Breast epithelium (tissue), 4 donors: ENCODE results near the gene ZNF345. TPM values are rescaled to one million over a fixed set of nuclear protein-coding genes. Genes with fewer than 3 reads are reported as not detected.

Source experiments
- DNase-seq, 2 donors: peaks; one replicate each; pipeline ENCODE4 v3.0.0-alpha.2; 2019; ENCODE audit warnings: low spot score in 2 of 2
- H3K27ac ChIP-seq, 2 donors: fragments of 200-600 bp; sonication (generic) in 1 of 2; one replicate each; pipeline ENCODE4 v1.5.1; 2016 to 2019; ENCODE audit warnings: mild to moderate bottlenecking in 1 of 2
- H3K27me3 ChIP-seq, 2 donors: fragments of 200-600 bp; sonication (generic) in 1 of 2; one replicate each; pipeline versions ENCODE4 v1.5.1 to v1.6.0; 2017 to 2019; ENCODE audit warnings: control low read depth in 1 of 2, mild to moderate bottlenecking in 1 of 2
- H3K36me3 ChIP-seq: fragments of 200-600 bp; one replicate; pipeline ENCODE4 v1.5.1; 2019
- H3K4me1 ChIP-seq, 2 donors: fragments of 200-600 bp; sonication (generic); one replicate each; pipeline ENCODE4 v1.5.1; 2016 to 2019; ENCODE audit warnings: control low read depth in 1 of 2
- H3K4me3 ChIP-seq, 3 donors: fragments of 200-600 bp; sonication (generic); 1 replicate in 2 of 3; 2 replicates in 1 of 3; pipeline ENCODE4 v1.5.1; 2016 to 2019; ENCODE audit warnings: mild to moderate bottlenecking in 3 of 3, moderate library complexity in 2 of 3
- H3K9me3 ChIP-seq, 2 donors: fragments of 200-600 bp; sonication (generic) in 1 of 2; one replicate each; pipeline ENCODE4 v1.5.1; 2016 to 2019; ENCODE audit warnings: control low read depth in 1 of 2
- CTCF ChIP-seq, 3 donors: fragments of 450-650 bp; IDR thresholded peaks; one replicate each; pipeline ENCODE4 v1.5.1; 2016 to 2017; ENCODE audit warnings: antibody characterized with exemption in 3 of 3, mild to moderate bottlenecking in 3 of 3, moderate library complexity in 3 of 3
- POLR2A ChIP-seq: fragments of 450-650 bp; IDR thresholded peaks from one replicate; pipeline ENCODE4 v1.6.1; 2016; ENCODE audit warnings: antibody characterized with exemption, mild to moderate bottlenecking, moderate library complexity
- POLR2AphosphoS5 ChIP-seq, 3 donors: sonication (generic); formaldehyde crosslinking; IDR thresholded peaks; one replicate each; pipeline ENCODE4 v1.6.1; 2017; ENCODE audit warnings: antibody characterized with exemption in 3 of 3
- intact Hi-C: fragments of 100-400 bp; cut with DNase I; formaldehyde crosslinking; loops from one replicate; pipeline ENCODE4 v1.15.1; 2023; ENCODE audit warnings: low total_unique reads
- total RNA-seq, 3 donors: library from RNA; depleted of rRNA; stranded (reverse); fragments of >200 nt; gene quantifications; one replicate each; pipeline ENCODE4 v1.1.0, GENCODE V29; 2016

ZNF345 gene
- total RNA-seq, 3 donors from 2014 or later = 8.6 to 13.6 (median 10.2) TPM

- intact Hi-C loops = no loop called here
- H3K36me3 ChIP-seq = peaks cover 26% of the 10 kb centered on the region
- no peaks in the 10 kb centered on the region for H3K4me1 ChIP-seq
- H3K27ac ChIP-seq = no peak overlapping the region
- no peaks in the 10 kb centered on the region for H3K27me3 ChIP-seq
- TF ChIP-seq CTCF (IDR thresholded peaks at IDR 0.05) = no peak
- TF ChIP-seq POLR2AphosphoS5 (IDR thresholded peaks at IDR 0.05) = no peak
- TF ChIP-seq POLR2A = no peak
- peaks cover 95 to 100% of the 10 kb centered on the region in 2 donors for H3K9me3 ChIP-seq
- H3K4me3 ChIP-seq = no peak overlapping the region
- no peak for DNase-seq
Observed at GRCh38 chr19:36891768-36892357, 41.2 kb downstream of the ZNF345 start.

- H3K27ac ChIP-seq = no peak overlapping the region
- peaks cover 94 to 100% of the 10 kb centered on the region in 2 donors for H3K9me3 ChIP-seq
- no peak for TF ChIP-seq CTCF (IDR thresholded peaks at IDR 0.05)
- no peak for TF ChIP-seq POLR2A
- no peak for TF ChIP-seq POLR2AphosphoS5 (IDR thresholded peaks at IDR 0.05)
- H3K4me3 ChIP-seq = no peak overlapping the region
- intact Hi-C loops = no loop called here
- no peaks in the 10 kb centered on the region for H3K27me3 ChIP-seq
- no peak for DNase-seq
- H3K4me1 ChIP-seq = no peaks in the 10 kb centered on the region
- peaks cover 35% of the 10 kb centered on the region for H3K36me3 ChIP-seq
Observed at GRCh38 chr19:36894849-36895383, 44.2 kb downstream of the ZNF345 start.

- Histone ChIP-seq H3K4me1 (no peaks in the 10 kb centered on the region), H3K27me3 (no peaks in the 10 kb centered on the region), H3K27ac (no peak overlapping the region), H3K36me3 (peaks cover 24% of the 10 kb centered on the region), H3K9me3 (peaks cover 94 to 100% of the 10 kb centered on the region in 2 donors), H3K4me3 (no peak overlapping the region)
- DNase-seq = no peak
- intact Hi-C loops = no loop called here
- TF ChIP-seq POLR2A = no peak
- TF ChIP-seq CTCF (IDR thresholded peaks at IDR 0.05) = no peak
- TF ChIP-seq POLR2AphosphoS5 (IDR thresholded peaks at IDR 0.05) = no peak
Observed at GRCh38 chr19:36898422-36898821, 47.7 kb downstream of the ZNF345 start.

- Histone ChIP-seq H3K27me3 (no peaks in the 10 kb centered on the region), H3K27ac (peak within 1 kb of the TSS; percentile 94 to 97), H3K4me1 (peaks cover 0 to 5% of the 10 kb centered on the region in 2 donors), H3K9me3 (peaks cover 13 to 20% of the 10 kb centered on the region in 2 donors), H3K4me3 (peak within 1 kb of the TSS; percentile 65 to 77 (median 73)), H3K36me3 (peaks cover 9% of the 10 kb centered on the region)
- no peak for TF ChIP-seq POLR2A
- peak in 2 of 3 donors; percentile 47 for TF ChIP-seq CTCF (IDR thresholded peaks at IDR 0.05)
- TF ChIP-seq POLR2AphosphoS5 (IDR thresholded peaks at IDR 0.05) = peak; percentile 66 to 81 (median 77)
- peak; percentile 86 to 88 for DNase-seq
- intact Hi-C loops = no loop called here
Observed at GRCh38 chr19:36915992-36916830, 65.5 kb downstream of the ZNF345 start, which contains the start of the genes ZNF568 and ZNF829. Gene ZNF568 (plus strand): TSS chr19:36916332. CDS start chr19:36922771, 6,439 bp downstream. Gene ZNF829 (minus strand): TSS chr19:36916291. CDS start chr19:36915167, 1,124 bp downstream.
